ENCODE data around the gene NBPF1.
"Not testable (repeated sequence)": the region's sequence is repeated elsewhere in the genome, so short reads cannot be mapped to it uniquely, and the experiment has no call there.

Gene NBPF1

DNA sequence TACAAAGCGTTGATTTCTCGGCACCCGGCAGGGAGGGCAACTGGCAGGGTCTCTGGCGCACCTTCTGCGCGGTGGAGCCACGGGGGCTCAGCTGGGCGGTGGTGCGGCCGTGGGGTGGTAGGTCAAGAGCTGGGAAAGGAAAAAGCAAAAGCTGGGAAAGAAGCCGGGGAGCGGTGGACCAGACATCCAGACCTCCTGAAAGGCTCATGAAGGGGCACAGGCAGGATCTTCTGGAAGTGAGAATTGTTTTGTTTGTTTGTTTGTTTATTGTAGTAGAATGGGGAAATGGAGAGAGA lies 92.1 kb downstream of the NBPF1 start:
- no peak for TF ChIP-seq MYC (IDR thresholded peaks at IDR 0.05; ENCODE audit: low read depth, low read length)
- no peak for DNase-seq (ENCODE audit: low read depth)
- H3K4me3 ChIP-seq (ENCODE audit: low read depth, low read length) = no peak overlapping the region

DNA sequence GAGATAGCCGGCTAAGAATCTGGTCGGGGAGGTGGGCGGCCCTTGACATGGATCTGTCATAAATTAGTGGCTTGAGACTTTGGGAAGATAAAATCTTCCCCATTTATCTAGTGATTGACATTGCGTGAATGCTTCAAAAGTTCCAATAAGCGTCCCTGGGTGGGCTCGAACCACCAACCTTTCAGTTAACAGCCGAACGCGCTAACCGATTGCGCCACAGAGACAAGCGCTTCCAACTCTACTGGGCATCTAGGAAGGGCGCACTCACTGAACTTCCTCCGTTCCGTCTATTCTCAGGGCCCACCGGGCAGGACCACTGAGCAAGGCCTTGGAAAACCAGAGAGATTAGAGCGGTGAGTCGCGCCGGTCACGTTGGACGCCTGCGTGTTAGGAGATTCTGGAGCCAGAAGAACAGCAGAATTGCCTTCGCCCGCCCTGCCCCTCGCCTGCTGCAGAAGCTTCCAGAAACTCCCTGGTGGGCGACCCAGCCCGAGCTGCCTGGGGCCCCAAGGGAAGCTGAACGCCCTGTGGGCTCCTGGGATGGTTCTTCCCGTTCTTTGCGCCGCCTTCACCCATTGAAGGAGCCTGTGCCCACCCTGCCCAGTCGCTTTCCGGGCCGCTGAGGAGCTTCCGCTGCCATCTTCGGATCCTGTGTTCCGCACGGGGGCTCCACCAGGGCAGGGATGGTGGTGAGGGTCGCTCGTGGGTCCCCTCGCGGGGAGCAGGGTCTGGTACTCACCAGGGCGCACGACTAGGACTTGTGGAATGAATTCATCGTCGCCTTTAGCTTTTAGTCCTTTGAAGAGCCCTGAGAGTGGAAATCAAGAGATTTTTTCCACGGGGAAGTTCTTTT lies 92.7 kb downstream of the NBPF1 start:
- not testable (repeated sequence) for H3K4me3 ChIP-seq (ENCODE audit: low read depth, low read length); DNase-seq (ENCODE audit: low read depth)

GRCh38 chr1:16519255-16519951 lies 94.0 kb downstream of the NBPF1 start:
- H3K4me3 ChIP-seq (ENCODE audit: low read depth, low read length); DNase-seq (ENCODE audit: low read depth): not testable (repeated sequence)

DNA sequence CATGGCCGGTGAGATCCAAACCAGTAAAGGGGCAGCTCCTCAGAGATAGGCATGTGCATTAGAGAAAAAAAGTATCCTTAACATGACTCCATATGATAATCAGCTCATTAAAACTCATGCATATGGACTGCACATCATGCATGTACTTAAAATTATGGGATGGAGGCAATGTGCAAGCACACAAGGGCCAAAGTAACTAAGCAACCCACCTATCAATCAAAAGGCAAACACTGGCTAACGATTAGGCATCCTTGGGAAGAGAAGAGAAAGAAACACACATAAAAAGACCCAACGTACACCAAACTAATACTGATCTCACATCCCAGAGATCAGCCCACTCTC lies 94.5 kb downstream of the NBPF1 start:
- not testable (repeated sequence) for H3K4me3 ChIP-seq (ENCODE audit: low read depth, low read length); DNase-seq (ENCODE audit: low read depth)

DNA sequence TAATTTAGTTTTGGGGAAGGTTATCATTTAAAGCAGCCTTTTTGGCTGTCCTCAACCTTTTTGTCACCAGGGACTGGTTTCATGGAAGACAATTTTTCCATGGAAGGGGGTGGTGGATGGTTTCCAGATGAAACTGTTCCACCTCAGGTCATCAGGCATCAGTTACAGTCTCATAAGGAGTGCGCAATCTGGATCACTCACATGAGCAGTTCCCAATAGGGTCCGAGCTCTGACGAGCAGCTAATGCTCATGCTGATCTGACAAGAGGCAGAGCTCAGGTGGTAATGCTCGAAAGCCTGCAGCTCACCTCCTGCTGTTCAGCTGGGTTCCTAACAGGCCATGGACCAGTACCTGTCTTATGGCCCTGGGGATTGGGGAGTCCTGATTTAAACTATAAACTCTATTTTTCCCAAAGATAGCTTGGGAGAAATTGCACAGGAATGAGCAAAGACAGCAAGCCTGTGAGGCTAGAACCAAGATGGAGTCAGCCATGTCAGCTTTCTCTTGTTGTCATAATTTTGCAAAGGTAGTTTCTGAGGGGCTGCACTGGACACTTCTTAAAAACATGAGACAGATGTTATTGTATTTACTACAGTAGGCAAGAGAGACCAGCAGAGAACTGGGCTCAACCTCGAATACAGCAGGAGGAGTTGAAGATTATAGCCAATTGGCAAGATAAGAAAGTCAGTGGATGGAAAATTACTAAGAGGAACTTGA lies 96.5 kb downstream of the NBPF1 start:
- not testable (repeated sequence) for H3K4me3 ChIP-seq (ENCODE audit: low read depth, low read length); DNase-seq (ENCODE audit: low read depth)

DNA sequence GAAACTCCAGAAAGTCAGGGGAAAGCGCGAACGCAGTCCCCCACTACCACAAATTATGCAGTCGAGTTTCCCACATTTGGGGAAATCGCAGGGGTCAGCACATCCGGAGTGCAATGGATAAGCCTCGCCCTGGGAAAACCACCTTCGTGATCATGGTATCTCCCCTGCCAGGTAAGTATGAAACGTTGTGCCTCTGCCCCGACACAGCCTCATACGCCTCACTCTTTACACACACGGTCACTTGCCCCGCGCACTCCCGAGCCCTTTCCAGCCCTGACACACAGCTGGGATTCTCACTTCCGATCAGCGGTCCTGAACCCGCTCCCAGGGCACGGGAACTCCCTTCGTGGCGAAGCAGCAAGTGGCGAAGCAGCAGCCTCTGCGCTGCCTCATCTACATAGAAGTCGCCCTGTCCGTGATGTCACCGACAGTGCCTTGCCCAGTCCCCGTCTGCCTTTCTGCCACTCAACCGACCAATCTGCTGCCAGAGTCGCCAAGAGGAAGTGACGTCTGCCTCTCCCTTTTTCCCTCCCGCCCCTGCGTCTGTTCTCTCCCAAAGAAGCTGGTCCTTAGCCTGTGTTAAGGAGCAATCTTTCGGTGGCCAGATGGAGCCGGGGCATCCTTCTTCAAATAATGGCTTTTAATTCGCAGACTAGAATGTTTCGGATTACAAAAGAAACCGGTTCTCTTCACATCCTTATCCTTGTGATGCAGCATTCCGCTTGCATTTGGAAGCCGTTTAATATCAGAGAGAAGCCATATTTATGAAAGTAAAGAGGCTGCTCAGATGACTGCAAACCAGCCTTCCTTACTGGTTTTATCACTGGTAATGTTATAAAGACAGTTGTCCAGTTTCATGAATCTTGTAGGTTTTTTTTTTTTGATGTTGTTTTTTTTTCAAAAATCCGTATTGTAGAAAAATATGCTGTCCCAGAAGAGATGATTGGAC lies 99.0 kb downstream of the NBPF1 start, which contains the start of gene RNU1-1:
Gene RNU1-1 (minus strand): TSS at position 179 of the 949 bp plus-strand sequence.
- TF ChIP-seq POLR2A (IDR thresholded peaks at IDR 0.05; ENCODE audit: extremely low read depth, insufficient read length) = peak; percentile 50
- DNase-seq (ENCODE audit: low read depth) = peak; percentile 84
- H3K4me3 ChIP-seq (ENCODE audit: low read depth, low read length) = peak within 1 kb of the TSS; percentile 57

- peak; percentile 94 for DNase-seq (ENCODE audit: low read depth)
- H3K4me3 ChIP-seq (ENCODE audit: low read depth, low read length) = not testable (repeated sequence)
- TF ChIP-seq POLR2A (IDR thresholded peaks at IDR 0.05; ENCODE audit: extremely low read depth, insufficient read length) = peak; percentile 82
Measured at GRCh38 chr1:16513412-16514106, 99.8 kb downstream of the NBPF1 start.

GRCh38 chr1:16512624-16513411 lies 100.5 kb downstream of the NBPF1 start:
- DNase-seq (ENCODE audit: low read depth); H3K4me3 ChIP-seq (ENCODE audit: low read depth, low read length): not testable (repeated sequence)
